OCI-LY1 (cell line): ENCODE data around the gene DIP2C.

Experiments
- EZH2 ChIP-seq: fragments of 200-600 bp; sonication (generic), shearing (Covaris generic); IDR thresholded peaks from 2 replicates; pipeline ENCODE4 v1.8.0; 2017; ENCODE audit warnings: borderline replicate concordance, mixed run types, mild to moderate bottlenecking, antibody characterized with exemption, low read length, moderate library complexity, mixed read lengths
- TF ChIP-seq, protein P1 (sequence below): fragments of 200-600 bp; sonication (generic), shearing (Covaris generic); IDR thresholded peaks from 2 replicates; pipeline ENCODE4 v1.5.1; 2017; ENCODE audit warnings: mild to moderate bottlenecking, antibody characterized with exemption, low read length, moderate library complexity, mixed read lengths

DNA sequence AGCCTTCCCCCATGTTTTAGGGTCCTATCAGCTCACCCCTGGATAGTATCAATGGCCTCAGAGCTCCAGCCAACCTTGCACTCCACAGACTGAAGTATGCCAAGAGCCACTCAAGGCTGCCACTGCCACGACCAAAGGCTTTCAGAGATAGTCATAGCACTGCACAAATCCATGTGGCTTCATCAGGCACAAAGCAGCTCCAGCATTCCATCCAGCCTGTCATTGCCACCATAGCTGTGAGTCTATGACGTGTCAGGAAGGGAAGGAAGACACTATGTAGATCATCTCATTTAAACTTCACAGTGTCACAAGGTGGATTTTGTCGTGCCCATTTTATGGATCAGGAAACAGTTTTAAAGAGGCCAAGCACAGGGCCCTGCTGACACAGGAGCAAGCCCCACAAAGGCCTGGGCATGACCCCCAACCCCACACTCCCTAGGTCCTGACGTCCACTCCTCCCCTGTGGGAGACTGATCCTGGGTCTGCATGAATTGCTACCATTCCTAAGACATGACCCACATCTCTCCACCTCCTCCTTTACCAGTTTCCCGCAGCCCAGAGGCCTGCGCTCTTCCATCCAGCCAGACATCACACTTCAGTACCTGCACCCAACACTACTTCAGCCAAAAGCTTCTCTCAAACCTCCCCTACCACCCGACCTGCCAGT, 119.4 kb downstream of the DIP2C start:
- TF ChIP-seq, protein P1, sequence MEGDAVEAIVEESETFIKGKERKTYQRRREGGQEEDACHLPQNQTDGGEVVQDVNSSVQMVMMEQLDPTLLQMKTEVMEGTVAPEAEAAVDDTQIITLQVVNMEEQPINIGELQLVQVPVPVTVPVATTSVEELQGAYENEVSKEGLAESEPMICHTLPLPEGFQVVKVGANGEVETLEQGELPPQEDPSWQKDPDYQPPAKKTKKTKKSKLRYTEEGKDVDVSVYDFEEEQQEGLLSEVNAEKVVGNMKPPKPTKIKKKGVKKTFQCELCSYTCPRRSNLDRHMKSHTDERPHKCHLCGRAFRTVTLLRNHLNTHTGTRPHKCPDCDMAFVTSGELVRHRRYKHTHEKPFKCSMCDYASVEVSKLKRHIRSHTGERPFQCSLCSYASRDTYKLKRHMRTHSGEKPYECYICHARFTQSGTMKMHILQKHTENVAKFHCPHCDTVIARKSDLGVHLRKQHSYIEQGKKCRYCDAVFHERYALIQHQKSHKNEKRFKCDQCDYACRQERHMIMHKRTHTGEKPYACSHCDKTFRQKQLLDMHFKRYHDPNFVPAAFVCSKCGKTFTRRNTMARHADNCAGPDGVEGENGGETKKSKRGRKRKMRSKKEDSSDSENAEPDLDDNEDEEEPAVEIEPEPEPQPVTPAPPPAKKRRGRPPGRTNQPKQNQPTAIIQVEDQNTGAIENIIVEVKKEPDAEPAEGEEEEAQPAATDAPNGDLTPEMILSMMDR, result no peak
- no peak for TF ChIP-seq EZH2
